Subcutaneous abdominal adipose tissue (tissue), 5 donors: Measurements from ENCODE around the gene OR2H2.

Experiments
- H3K27ac ChIP-seq: one replicate; pipeline ENCODE4 v1.7.0; 2013; ENCODE audit warnings: low read depth, mild to moderate bottlenecking, inconsistent platforms, low read length, moderate library complexity
- H3K27me3 ChIP-seq, 5 donors: one replicate each; pipeline ENCODE4 v1.7.0; 2013; ENCODE audit warnings: low read length in 5 of 5, inconsistent platforms in 1 of 5; ENCODE audit not compliant: control insufficient read depth in 5 of 5, insufficient read depth in 4 of 5
- H3K36me3 ChIP-seq, 5 donors: one replicate each; pipeline ENCODE4 v1.7.0; 2013; ENCODE audit warnings: low read length in 5 of 5; ENCODE audit not compliant: control insufficient read depth in 5 of 5, insufficient read depth in 5 of 5
- H3K4me1 ChIP-seq, 5 donors: one replicate each; pipeline ENCODE4 v1.7.0; 2013; ENCODE audit warnings: low read length in 5 of 5, mild to moderate bottlenecking in 3 of 5, moderate library complexity in 1 of 5; ENCODE audit not compliant: control insufficient read depth in 5 of 5, insufficient read depth in 5 of 5
- H3K4me3 ChIP-seq, 5 donors: one replicate each; pipeline ENCODE4 v1.7.0; 2013; ENCODE audit warnings: low read length in 5 of 5, low read depth in 1 of 5
- H3K9ac ChIP-seq, 5 donors: one replicate each; pipeline ENCODE4 v1.7.0; 2013; ENCODE audit warnings: low read length in 5 of 5, mild to moderate bottlenecking in 4 of 5, moderate library complexity in 3 of 5
- H3K9me3 ChIP-seq, 5 donors: one replicate each; pipeline ENCODE4 v1.7.0; 2013; ENCODE audit warnings: low read length in 5 of 5; ENCODE audit not compliant: control insufficient read depth in 5 of 5
- donor health status: healthy.
- donor health status: healthy.
- donor health status: healthy.
- donor health status: healthy.
- donor health status: healthy.

Gene OR2H2

DNA sequence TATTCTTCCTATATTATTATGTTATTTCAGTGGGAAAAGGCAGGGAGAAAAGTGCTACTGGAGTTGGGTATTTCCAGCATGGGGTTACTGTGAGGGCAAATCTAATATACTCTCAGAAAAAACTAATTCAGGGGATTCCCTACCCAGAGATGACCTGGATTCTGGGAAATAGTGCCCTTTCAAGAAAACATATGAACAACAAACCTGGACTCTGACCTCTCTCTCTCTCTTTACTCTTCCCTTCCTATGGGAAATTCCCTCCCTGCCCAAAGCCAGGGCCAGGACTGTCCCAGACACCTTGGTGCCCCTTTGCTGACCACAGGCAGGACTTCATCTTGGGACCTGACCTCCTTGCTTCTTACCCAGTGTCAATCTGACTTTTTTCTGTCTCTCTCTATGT is 23.8 kb upstream of the OR2H2 start:
- Histone ChIP-seq H3K4me3 (no peak overlapping the region), H3K9ac (no peak overlapping the region), H3K27me3 (peaks cover 2 to 15% (median 8%) of the 10 kb centered on the region in 5 donors), H3K27ac (no peak overlapping the region), H3K9me3 (no peaks in the 10 kb centered on the region), H3K36me3 (no peaks in the 10 kb centered on the region), H3K4me1 (no peaks in the 10 kb centered on the region)

DNA sequence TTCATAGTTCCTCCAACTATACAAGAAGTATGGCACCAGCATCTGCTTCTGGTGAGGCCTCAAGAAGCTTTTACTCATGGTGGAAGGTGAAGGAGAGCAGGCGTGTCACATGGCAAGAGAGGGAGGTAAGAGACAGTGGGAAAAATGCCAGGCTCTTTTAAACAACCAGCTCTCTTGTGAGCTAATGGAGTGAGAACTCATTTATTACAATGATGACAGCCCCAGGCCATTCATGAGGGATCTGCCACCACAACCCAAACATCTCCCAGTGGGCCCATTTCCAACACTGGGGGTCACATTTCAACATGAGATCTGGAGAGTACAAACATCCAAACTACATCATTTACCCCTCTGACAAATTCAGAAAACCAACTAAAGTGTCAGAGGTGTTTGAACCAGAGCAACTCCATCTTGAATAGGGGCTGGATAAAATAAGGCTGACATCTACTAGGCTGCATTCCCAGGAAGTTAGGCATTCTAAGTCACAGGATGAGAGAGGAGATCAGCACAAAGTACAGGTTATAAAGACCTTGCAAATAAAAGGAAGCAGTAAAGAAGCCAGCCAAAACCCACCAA is 23.2 kb upstream of the OR2H2 start:
- Histone ChIP-seq H3K27me3 (peaks cover 0 to 10% (median 8%) of the 10 kb centered on the region in 5 donors), H3K4me1 (no peaks in the 10 kb centered on the region)

DNA sequence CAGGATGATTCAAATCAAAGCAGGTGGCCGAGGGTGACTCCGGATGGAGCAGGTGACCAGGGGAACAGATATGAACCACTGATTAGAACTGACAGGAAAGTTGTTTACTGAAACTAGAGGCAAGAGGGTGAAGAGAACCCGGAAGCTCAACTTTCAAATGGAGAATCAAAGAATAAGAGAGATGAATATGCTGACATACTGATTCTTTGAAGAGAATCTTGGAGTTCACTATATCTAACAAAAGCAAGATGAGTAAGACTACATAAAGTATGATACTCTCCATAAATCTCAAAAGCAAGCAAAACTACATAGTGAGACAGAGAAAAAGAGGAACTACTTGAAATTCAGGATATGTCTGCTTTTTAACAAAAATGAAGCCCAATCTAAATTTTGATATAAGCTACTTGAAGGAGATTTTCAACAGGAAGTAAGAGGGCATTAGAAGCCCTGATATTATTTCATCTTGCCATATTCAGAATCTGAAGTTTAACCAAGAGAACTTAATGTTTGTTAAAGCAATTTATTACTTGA is 21.4 kb upstream of the OR2H2 start:
- Histone ChIP-seq H3K27me3 (peaks cover 0 to 8% (median 6%) of the 10 kb centered on the region in 5 donors), H3K9ac (no peak overlapping the region), H3K36me3 (no peaks in the 10 kb centered on the region), H3K4me3 (no peak overlapping the region), H3K27ac (no peak overlapping the region), H3K9me3 (no peaks in the 10 kb centered on the region), H3K4me1 (no peaks in the 10 kb centered on the region)

More for the DNA sequence above, 23.2 kb upstream of the OR2H2 start:
- no peak overlapping the region for H3K9ac ChIP-seq
- no peak overlapping the region for H3K27ac ChIP-seq
- no peaks in the 10 kb centered on the region for H3K36me3 ChIP-seq
- H3K9me3 ChIP-seq: no peaks in the 10 kb centered on the region
- no peak overlapping the region for H3K4me3 ChIP-seq

DNA sequence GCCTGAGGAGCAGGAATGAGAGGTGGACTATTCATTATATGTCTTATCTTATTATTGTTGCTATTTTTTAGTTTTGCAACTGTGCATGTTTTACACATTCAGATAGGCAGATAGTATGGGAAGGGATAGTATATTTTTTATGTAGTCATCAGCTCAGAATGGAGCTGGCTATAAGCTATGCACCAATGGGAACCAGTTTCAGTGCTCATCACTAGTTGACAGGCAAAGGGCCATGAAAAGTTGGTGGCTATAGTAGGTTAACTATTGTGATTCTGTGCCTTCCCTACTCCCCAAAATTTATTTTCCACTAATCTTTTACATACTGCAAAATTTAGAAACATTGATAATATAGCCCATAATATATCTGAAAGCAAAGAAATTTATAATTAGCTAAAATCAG is 20.0 kb upstream of the OR2H2 start:
- Histone ChIP-seq H3K27me3 (peaks cover 0 to 6% (median 4%) of the 10 kb centered on the region in 5 donors), H3K36me3 (no peaks in the 10 kb centered on the region), H3K4me3 (no peak overlapping the region), H3K9ac (no peak overlapping the region), H3K9me3 (no peaks in the 10 kb centered on the region), H3K4me1 (no peaks in the 10 kb centered on the region), H3K27ac (no peak overlapping the region)

DNA sequence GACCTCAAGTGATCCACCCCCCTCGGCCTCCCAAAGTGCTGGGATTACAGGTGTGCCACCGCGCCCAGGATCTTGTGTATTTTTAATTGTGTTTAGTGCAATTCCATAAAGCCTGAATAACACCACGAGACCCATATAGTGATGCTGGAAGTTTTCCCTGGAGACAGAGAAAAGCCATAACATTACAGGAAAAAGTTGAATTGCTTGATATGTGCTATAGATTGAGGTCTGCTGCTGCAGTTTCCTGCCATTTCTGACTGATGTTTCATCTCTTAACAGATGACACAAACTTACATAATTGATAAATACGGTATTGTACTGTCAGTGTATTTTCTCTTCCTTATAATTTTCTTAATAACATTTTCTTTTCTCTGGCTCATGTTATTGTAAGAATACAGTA is 18.1 kb upstream of the OR2H2 start:
- no peaks in the 10 kb centered on the region for H3K9me3 ChIP-seq
- H3K27ac ChIP-seq: no peak overlapping the region
- no peaks in the 10 kb centered on the region for H3K4me1 ChIP-seq
- H3K36me3 ChIP-seq: no peaks in the 10 kb centered on the region
- no peak overlapping the region for H3K9ac ChIP-seq
- H3K4me3 ChIP-seq: no peak overlapping the region
- H3K27me3 ChIP-seq: peaks cover 0 to 7% (median 6%) of the 10 kb centered on the region in 5 donors

DNA sequence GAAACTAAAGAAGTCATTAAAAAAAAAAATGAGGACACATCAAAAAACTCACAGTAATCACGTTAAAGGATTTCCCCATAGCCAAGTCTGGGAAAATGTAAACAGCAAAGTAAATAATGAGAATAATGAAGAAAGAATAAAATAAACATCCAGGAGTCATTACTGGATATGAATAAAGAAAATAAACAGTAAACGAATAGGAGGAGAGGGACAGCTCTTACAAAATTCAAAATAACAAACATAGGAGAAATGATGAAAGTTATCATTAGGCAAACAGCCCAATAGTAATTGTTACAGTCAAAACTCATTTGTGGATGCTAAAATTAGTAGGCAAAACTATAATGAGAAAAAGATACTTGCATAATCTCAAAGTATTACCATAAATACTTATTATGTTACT is 17.4 kb upstream of the OR2H2 start:
- Histone ChIP-seq H3K27ac (no peak overlapping the region), H3K36me3 (no peaks in the 10 kb centered on the region), H3K27me3 (peaks cover 0 to 7% (median 6%) of the 10 kb centered on the region in 5 donors), H3K4me3 (no peak overlapping the region), H3K9ac (no peak overlapping the region), H3K4me1 (no peaks in the 10 kb centered on the region), H3K9me3 (no peaks in the 10 kb centered on the region)

DNA sequence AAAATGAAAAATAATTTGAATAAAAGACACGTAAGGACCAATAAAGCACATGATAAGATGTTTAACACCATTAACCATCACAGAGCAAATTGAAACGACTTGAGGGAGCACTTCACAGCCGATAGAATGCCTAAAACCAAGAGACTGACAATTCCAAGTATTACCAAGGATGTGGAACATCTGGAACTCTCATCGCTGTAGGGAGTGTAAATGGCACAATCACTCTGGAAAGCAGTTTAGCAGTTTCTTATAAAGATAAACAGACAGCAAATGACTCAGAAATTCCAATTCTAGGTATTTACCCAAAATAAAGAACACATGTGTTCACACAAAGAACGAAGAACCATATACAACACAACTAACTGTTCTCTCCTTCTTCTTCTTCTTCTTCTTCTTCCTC is 16.9 kb upstream of the OR2H2 start:
- H3K4me3 ChIP-seq: no peak overlapping the region
- H3K9ac ChIP-seq: no peak overlapping the region
- no peaks in the 10 kb centered on the region for H3K36me3 ChIP-seq
- H3K4me1 ChIP-seq: no peaks in the 10 kb centered on the region
- H3K27ac ChIP-seq: no peak overlapping the region
- H3K27me3 ChIP-seq: peaks cover 0 to 7% (median 4%) of the 10 kb centered on the region in 5 donors
- no peaks in the 10 kb centered on the region for H3K9me3 ChIP-seq

DNA sequence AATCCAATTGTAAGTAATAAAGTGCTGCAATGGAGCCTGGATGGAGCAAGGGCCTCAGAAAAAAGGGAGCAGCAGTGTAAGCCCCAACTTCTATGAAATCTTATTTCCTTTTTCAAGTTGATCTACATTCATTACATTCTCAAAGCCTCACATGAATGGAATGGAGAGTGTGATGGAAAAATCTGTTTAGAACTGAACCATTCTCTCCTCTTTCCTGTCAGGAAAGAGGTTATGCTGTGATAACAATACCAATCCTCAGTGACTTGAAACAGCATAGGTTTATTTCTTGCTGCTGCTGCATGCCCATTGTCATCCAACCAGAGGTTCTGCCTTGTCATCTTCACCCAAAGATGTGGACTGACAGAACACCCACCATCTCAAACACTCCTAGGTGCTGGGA is 8.9 kb upstream of the OR2H2 start:
- Histone ChIP-seq H3K27ac (no peak overlapping the region), H3K27me3 (peaks cover 0 to 7% (median 0%) of the 10 kb centered on the region in 5 donors), H3K4me3 (no peak overlapping the region), H3K9ac (no peak overlapping the region), H3K4me1 (no peaks in the 10 kb centered on the region), H3K9me3 (no peaks in the 10 kb centered on the region), H3K36me3 (no peaks in the 10 kb centered on the region)

DNA sequence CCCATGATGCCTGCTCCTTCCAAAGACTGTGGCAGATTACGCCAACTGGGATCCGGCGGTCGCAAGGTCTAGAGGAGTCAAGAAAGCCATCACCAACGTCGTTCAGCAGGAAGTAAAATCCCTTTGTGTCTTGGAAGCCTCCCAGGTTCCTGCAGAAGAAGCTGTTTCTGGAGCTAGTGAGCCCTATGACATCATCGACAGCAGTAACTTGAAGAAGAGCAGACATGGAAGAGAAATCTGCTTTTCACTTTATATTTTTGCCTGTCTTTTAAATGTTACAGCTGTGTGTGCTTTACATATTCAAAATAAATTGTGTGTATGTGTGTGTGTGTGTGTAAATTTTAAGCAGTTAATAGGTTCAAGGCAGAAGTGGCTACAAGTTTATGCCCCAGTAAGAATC is 7.4 kb upstream of the OR2H2 start:
- no peaks in the 10 kb centered on the region for H3K36me3 ChIP-seq
- H3K4me3 ChIP-seq: no peak overlapping the region
- no peak overlapping the region for H3K9ac ChIP-seq
- H3K9me3 ChIP-seq: no peaks in the 10 kb centered on the region
- H3K4me1 ChIP-seq: no peaks in the 10 kb centered on the region
- no peak overlapping the region for H3K27ac ChIP-seq
- H3K27me3 ChIP-seq: peaks cover 0 to 7% (median 0%) of the 10 kb centered on the region in 5 donors

DNA sequence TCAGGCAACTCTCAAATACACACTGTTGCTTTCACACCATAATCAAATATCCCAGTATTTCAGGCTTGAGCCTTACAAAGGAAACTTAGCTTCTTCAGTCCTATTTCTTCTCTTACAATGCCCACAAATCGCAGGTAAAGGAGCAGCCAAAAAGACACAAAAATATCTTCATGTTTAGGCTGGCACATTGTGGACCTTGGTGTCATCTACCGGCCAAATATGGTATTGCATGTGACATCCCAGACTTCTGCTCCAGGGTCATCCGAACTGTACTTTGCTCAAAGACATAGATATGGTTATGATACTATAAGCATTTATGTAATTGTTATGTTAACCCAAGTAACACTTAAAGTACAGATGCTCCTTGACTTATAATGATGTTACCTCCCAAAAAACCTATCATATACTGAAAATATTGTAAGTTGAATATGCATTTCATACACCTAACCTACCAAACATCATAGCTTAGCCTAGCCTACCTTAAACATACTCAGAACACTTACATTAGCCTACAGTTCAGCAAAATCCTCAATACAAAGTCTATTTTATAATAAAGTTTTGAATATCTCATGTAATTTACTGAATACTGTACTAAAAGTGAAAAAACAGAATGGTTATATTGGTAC is 4.6 kb downstream of the OR2H2 start:
- Histone ChIP-seq H3K4me1 (no peaks in the 10 kb centered on the region), H3K4me3 (no peak overlapping the region), H3K9me3 (no peaks in the 10 kb centered on the region), H3K36me3 (no peaks in the 10 kb centered on the region), H3K27ac (no peak overlapping the region), H3K9ac (no peak overlapping the region), H3K27me3 (peaks cover 0 to 9% (median 0%) of the 10 kb centered on the region in 5 donors)
